Muscle layer of duodenum (tissue), 2 donors: Measurements from ENCODE around the gene SNX14.
"Not testable (repeated sequence)": the region's sequence is repeated elsewhere in the genome, so short reads cannot be mapped to it uniquely, and the experiment has no call there.

Experiments
- H3K27ac ChIP-seq: one replicate; pipeline ENCODE4 v1.7.0; 2013; ENCODE audit warnings: mild to moderate bottlenecking, low read length
- H3K27me3 ChIP-seq: one replicate; pipeline ENCODE4 v1.7.0; 2013; ENCODE audit warnings: low read depth, mild to moderate bottlenecking, control low read depth, low read length
- H3K36me3 ChIP-seq, 2 donors: one replicate each; pipeline ENCODE4 v1.7.0; 2013; ENCODE audit warnings: low read length in 2 of 2, control low read depth in 1 of 2, mild to moderate bottlenecking in 1 of 2; ENCODE audit not compliant: insufficient read depth in 2 of 2, control insufficient read depth in 1 of 2
- H3K4me1 ChIP-seq, 2 donors: one replicate each; pipeline ENCODE4 v1.7.0; 2013; ENCODE audit warnings: low read length in 2 of 2, mild to moderate bottlenecking in 2 of 2, control low read depth in 1 of 2, moderate library complexity in 1 of 2; ENCODE audit not compliant: insufficient read depth in 2 of 2, control insufficient read depth in 1 of 2
- H3K4me3 ChIP-seq, 2 donors: one replicate each; pipeline ENCODE4 v1.7.0; 2013; ENCODE audit warnings: low read length in 2 of 2, low read depth in 1 of 2, mild to moderate bottlenecking in 1 of 2
- H3K9me3 ChIP-seq, 2 donors: one replicate each; pipeline ENCODE4 v1.7.0; 2013; ENCODE audit warnings: low read length in 2 of 2, control low read depth in 1 of 2, mild to moderate bottlenecking in 1 of 2; ENCODE audit not compliant: control insufficient read depth in 1 of 2
- donor health status: healthy.

SNX14 gene

DNA sequence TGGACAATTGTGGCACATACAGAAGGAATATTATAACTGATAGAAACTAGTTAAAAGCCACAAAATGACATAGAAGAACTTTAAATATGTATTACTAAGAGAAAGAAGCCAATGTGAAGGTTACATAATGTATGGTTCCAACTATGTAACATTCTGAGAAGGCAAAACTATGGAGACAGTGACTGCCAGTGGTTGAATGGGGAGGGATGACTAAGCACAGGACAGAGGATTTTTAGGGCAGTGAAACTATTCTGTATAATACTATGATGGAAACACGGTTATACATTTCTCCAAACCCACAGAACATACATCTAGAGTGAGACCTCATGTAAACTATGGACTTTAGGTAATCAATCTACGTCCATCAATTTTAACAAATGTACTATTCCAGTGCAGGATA, 26.6 kb upstream of the SNX14 start:
- no peak overlapping the region for H3K4me3 ChIP-seq
- peaks cover 51 to 60% of the 10 kb centered on the region in 2 donors for H3K36me3 ChIP-seq
- peaks cover 3 to 5% of the 10 kb centered on the region in 2 donors for H3K4me1 ChIP-seq
- H3K9me3 ChIP-seq: no peaks in the 10 kb centered on the region
- no peaks in the 10 kb centered on the region for H3K27me3 ChIP-seq
- H3K27ac ChIP-seq: no peak overlapping the region

DNA sequence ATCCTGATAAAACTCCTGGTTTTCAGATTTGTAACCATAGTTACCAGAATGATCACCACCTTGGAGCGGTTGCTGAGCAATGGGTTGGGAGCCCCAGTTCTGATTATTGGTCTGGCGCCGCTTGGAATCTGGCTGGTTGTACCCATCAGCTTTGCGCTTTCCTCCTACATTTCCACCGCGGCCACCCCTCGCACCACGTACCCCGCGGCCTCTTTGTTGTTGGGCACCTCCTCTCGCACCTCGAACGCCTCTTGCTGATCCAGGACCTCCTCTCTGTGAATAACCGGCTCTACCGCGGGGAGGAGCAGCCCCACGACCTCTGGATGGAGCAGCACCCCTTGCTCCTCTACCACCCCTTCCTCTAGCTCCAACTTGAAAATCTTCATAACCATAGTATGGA, 21.1 kb upstream of the SNX14 start:
- H3K27me3 ChIP-seq: no peaks in the 10 kb centered on the region
- H3K4me1 ChIP-seq: no peaks in the 10 kb centered on the region
- H3K36me3 ChIP-seq: peaks cover 59 to 78% of the 10 kb centered on the region in 2 donors
- no peak overlapping the region for H3K4me3 ChIP-seq
- no peak overlapping the region for H3K27ac ChIP-seq
- no peaks in the 10 kb centered on the region for H3K9me3 ChIP-seq

DNA sequence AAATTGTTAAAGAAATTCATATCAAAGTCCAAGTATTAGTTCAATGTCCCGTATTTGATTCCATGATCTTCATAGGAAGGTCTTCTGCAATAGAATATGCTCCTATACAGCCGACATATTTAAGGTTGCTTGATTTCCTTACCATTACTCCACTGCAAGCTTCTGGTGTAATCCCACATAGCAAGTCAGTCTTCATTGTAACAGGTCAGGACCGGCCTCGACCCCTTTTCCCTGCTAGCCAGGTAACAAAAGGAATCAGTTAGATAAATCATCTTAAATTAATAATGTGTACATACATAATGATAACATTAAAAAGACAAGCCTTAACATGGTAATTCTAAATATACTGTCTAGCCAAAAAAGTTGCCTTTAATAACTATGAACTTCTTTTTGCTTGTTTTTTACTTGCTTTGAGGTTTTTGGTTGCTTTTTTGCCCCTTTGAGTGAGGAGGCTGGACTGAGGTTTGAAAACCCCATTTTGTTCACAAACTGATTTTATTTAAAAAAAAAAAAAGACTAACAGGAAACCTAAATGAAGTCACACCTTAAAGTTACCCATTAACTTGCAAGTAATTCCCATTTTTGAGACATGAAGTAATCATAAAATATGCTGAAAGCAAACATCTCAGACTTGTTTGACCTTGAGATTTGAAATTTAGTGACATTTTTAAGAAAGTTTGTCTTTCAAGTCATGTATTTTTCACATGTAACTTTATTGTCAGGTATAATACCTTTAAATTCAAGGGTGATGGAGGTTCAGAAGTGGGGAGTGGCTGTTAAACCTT, 19.2 kb upstream of the SNX14 start:
- Histone ChIP-seq H3K36me3 (peaks cover 43 to 74% of the 10 kb centered on the region in 2 donors), H3K9me3 (no peaks in the 10 kb centered on the region), H3K27me3 (no peaks in the 10 kb centered on the region), H3K4me1 (no peaks in the 10 kb centered on the region), H3K4me3 (no peak overlapping the region), H3K27ac (no peak overlapping the region)

- Histone ChIP-seq H3K4me1 (no peaks in the 10 kb centered on the region), H3K27ac (no peak overlapping the region), H3K4me3 (no peak overlapping the region), H3K9me3 (no peaks in the 10 kb centered on the region), H3K27me3 (no peaks in the 10 kb centered on the region), H3K36me3 (peaks cover 33 to 52% of the 10 kb centered on the region in 2 donors)
Measured at GRCh38 chr6:85610182-85610895, 16.7 kb upstream of the SNX14 start.

DNA sequence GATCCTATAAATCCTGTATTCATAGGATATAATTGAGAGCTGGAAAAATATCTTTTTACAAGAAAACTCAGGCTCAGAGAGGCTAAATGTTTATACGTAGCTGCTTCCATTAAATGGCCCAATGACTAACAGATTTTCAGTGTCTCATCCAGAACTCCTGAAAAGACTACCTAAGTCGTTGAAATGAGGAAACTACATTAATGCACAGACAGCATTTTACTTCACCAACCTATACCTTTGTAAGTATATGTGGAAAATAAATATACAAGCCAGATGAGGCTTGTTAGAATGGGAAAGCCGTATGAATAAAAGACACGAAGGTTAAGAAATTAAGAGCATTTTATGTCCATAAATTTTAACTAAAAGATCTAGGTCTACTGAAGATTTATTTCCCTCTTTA, 8.4 kb upstream of the SNX14 start:
- H3K9me3 ChIP-seq: no peaks in the 10 kb centered on the region
- H3K36me3 ChIP-seq: peaks cover 0 to 4% of the 10 kb centered on the region in 2 donors
- no peak overlapping the region for H3K4me3 ChIP-seq
- no peaks in the 10 kb centered on the region for H3K4me1 ChIP-seq
- no peak overlapping the region for H3K27ac ChIP-seq
- H3K27me3 ChIP-seq: no peaks in the 10 kb centered on the region

- no peaks in the 10 kb centered on the region for H3K36me3 ChIP-seq
- no peaks in the 10 kb centered on the region for H3K4me1 ChIP-seq
- H3K27me3 ChIP-seq: no peaks in the 10 kb centered on the region
- no peak overlapping the region for H3K27ac ChIP-seq
- no peaks in the 10 kb centered on the region for H3K9me3 ChIP-seq
- no peak overlapping the region for H3K4me3 ChIP-seq
Measured at GRCh38 chr6:85600713-85601313, 7.2 kb upstream of the SNX14 start.

DNA sequence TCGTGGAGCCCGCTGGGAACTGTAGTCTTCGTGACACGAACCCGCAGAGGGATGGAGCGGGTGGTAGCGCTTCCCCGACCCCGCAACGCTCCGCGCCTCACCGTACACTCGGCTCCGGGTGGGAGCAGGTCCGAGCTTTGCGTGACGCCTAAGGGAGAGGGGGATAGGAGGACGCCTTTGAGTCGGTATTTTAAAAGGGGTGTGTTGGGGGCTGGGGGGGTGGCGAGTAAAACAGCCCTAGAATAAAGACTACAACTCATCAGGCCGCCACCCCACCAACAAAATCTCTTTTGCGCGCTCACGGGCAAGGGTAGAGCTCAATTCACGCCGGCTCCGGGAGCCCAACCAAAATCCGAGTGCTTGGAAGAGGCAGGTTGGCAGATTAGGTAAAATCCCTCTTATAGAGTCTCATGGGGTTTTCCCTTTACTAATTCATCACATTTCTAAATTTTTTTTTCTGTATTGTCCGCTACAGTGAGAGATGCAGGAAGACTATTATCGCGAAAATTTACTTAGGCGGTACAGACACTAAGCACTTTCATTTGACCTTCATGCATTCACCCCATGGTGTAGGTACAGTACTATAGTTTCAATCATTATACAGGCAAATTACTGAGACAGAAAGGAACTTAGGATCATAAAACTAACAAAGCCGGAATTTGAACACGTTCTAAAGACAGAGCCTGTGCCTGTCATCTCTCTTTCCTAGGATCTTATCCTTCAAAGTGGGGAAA, 706 bp upstream of the SNX14 start:
- Histone ChIP-seq H3K27ac (peak overlapping the region; percentile 90), H3K4me3 (peak overlapping the region; percentile 92 to 93), H3K4me1 (peaks cover 6 to 13% of the 10 kb centered on the region in 2 donors), H3K9me3 (no peaks in the 10 kb centered on the region), H3K36me3 (no peaks in the 10 kb centered on the region), H3K27me3 (no peaks in the 10 kb centered on the region)

GRCh38 chr6:85592033-85592432, 1.6 kb downstream of the SNX14 start:
- peaks cover 6 to 13% of the 10 kb centered on the region in 2 donors for H3K4me1 ChIP-seq
- peak overlapping the region in 1 of 2 donors; percentile 4 for H3K4me3 ChIP-seq
- no peaks in the 10 kb centered on the region for H3K9me3 ChIP-seq
- no peaks in the 10 kb centered on the region for H3K36me3 ChIP-seq
- H3K27me3 ChIP-seq: no peaks in the 10 kb centered on the region
- H3K27ac ChIP-seq: no peak overlapping the region

- H3K4me3 ChIP-seq: no peak overlapping the region
Measured at GRCh38 chr6:85591207-85591606, 2.5 kb downstream of the SNX14 start.

GRCh38 chr6:85585741-85586140, 7.9 kb downstream of the SNX14 start:
- no peaks in the 10 kb centered on the region for H3K36me3 ChIP-seq
- no peaks in the 10 kb centered on the region for H3K9me3 ChIP-seq
- H3K4me3 ChIP-seq: no peak overlapping the region
- H3K4me1 ChIP-seq: no peaks in the 10 kb centered on the region
- no peak overlapping the region for H3K27ac ChIP-seq
- no peaks in the 10 kb centered on the region for H3K27me3 ChIP-seq

More at GRCh38 chr6:85591207-85591606, 2.5 kb downstream of the SNX14 start:
- Histone ChIP-seq H3K27ac (no peak overlapping the region), H3K9me3 (no peaks in the 10 kb centered on the region), H3K4me1 (peaks cover 6 to 13% of the 10 kb centered on the region in 2 donors), H3K36me3 (no peaks in the 10 kb centered on the region), H3K27me3 (no peaks in the 10 kb centered on the region)

DNA sequence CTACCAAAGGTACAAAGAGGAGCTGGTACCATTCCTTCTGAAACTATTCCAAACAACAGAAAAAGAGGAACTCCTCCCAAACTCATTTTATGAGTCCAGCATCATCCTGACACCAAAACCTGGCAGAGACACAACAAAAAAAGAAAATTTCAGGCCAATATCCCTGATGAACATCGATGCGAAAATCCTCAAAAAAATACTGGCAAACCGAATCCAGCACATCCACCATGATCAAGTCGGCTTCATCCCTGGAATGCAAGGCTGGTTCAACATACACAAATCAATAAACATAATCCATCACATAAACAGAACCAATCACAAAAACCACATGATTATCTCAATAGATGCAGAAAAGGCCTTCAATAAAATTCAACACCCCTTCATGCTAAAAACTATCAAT, 10.8 kb downstream of the SNX14 start:
- H3K9me3 ChIP-seq, H3K27me3 ChIP-seq, H3K4me1 ChIP-seq, H3K27ac ChIP-seq, H3K4me3 ChIP-seq, H3K36me3 ChIP-seq: not testable (repeated sequence)
